HepG2 (cell line): ENCODE measurements around the gene NINL. TPM values are rescaled to one million over a fixed set of nuclear protein-coding genes. Genes with fewer than 3 reads are reported as not detected.
A peak's percentile ranks its signal among the peaks of the same experiment; 100 is the strongest.

Source experiments
- ATAC-seq: fragments of 200-7000 bp; cut with Tn5 transposase; 3 replicates; pipeline ENCODE4 v1.9.1; 2020; ENCODE audit warnings: mild to moderate bottlenecking, moderate library complexity
- BruUV-seq: library from RNA; stranded (reverse); fragments of 400-500 nt; replicated peaks from 2 replicates; lab custom pipeline; 2021; lab: Mats Ljungman, UMichigan
- CTCF ChIA-PET: fragments of 300-600 bp; formaldehyde crosslinking; extraction: SDS; loops from one replicate; lab custom pipeline; 2021; ENCODE audit warnings: low total read pairs, inconsistent platforms, low intra/inter-chr PET ratio; lab: Yijun Ruan, JAX
- POLR2A ChIA-PET: fragments of 350-600 bp; sonication (Branson Sonifier 250); formaldehyde crosslinking; loops from one replicate; lab custom pipeline; 2020; ENCODE audit warnings: antibody characterized with exemption, inconsistent platforms; lab: Yijun Ruan, JAX
- DNase-seq: peaks from one replicate; pipeline ENCODE4 v3.0.0-alpha.2; 2015; ENCODE audit warnings: low spot score
- FAIRE-seq: peaks from 3 replicates; lab custom pipeline; 2011; peaks lifted over from hg19 to GRCh38; lab: Jason Lieb, UNC
- H2AFZ ChIP-seq: one replicate; pipeline ENCODE4 v1.6.1; 2011; ENCODE audit warnings: low read length, inconsistent platforms
- H3K27ac ChIP-seq: fragments of 300-600 bp; 3 replicates; pipeline ENCODE4 v1.8.0; 2011; ENCODE audit warnings: mixed run types, mild to moderate bottlenecking, mixed read lengths, low read length, inconsistent platforms; ENCODE audit not compliant: insufficient read depth; ENCODE audit errors: extremely low read length
- H3K27me3 ChIP-seq, 2 experiments: fragments of 200-600 bp in 1 of 2; 2 replicates in 1 of 2; 3 replicates in 1 of 2; pipeline versions ENCODE4 v1.6.0 to v1.8.0; 2011; ENCODE audit warnings: low read length in 2 of 2, mild to moderate bottlenecking in 2 of 2, moderate library complexity in 2 of 2, inconsistent platforms in 1 of 2; ENCODE audit not compliant: insufficient read depth in 2 of 2, control insufficient read depth in 1 of 2
- H3K36me3 ChIP-seq, 2 experiments: fragments of 200-600 bp in 1 of 2; replicated peaks in 1 of 2; 2 replicates in 1 of 2; 3 replicates in 1 of 2; pipeline versions ENCODE4 v1.5.1 to v1.8.0; 2011; ENCODE audit warnings: low read length in 2 of 2, inconsistent platforms in 1 of 2; ENCODE audit not compliant: insufficient read depth in 2 of 2, control insufficient read depth in 1 of 2
- H3K4me1 ChIP-seq: 2 replicates; pipeline ENCODE4 v1.5.1; 2012; ENCODE audit warnings: low read length, inconsistent platforms; ENCODE audit not compliant: insufficient read depth
- H3K4me2 ChIP-seq: 2 replicates; pipeline ENCODE4 v1.6.0; 2011; ENCODE audit warnings: low read depth, low read length, inconsistent platforms
- H3K4me3 ChIP-seq, 3 experiments: fragments of 200-600 bp in 1 of 3; sonication (generic), shearing (Covaris generic) in 1 of 3; replicated peaks in 1 of 3; 2 replicates each; pipeline ENCODE4 v1.5.1; 2011 to 2016; ENCODE audit warnings: low read length in 3 of 3, inconsistent platforms in 2 of 3, low read depth in 2 of 3, mild to moderate bottlenecking in 2 of 3, control low read depth in 1 of 3, mixed read lengths in 1 of 3; ENCODE audit not compliant: insufficient read depth in 1 of 3
- H3K79me2 ChIP-seq: one replicate; pipeline ENCODE4 v1.6.1; 2011; ENCODE audit warnings: low read length, inconsistent platforms; ENCODE audit not compliant: insufficient read depth
- H3K9ac ChIP-seq: 2 replicates; pipeline ENCODE4 v1.6.0; 2011; ENCODE audit warnings: mild to moderate bottlenecking, low read depth, low read length, inconsistent platforms; ENCODE audit not compliant: insufficient read depth
- H3K9me3 ChIP-seq: 2 replicates; pipeline ENCODE4 v1.5.1; 2012; ENCODE audit warnings: mild to moderate bottlenecking, low read length
- H4K20me1 ChIP-seq: 2 replicates; pipeline ENCODE4 v1.6.0; 2011; ENCODE audit warnings: inconsistent platforms, mild to moderate bottlenecking, low read length, moderate library complexity; ENCODE audit not compliant: insufficient read depth
- ARHGAP35 ChIP-seq: sonication (generic); formaldehyde crosslinking; IDR thresholded peaks from 2 replicates; pipeline ENCODE4 v1.9.0; 2022; ENCODE audit warnings: mild to moderate bottlenecking, inconsistent platforms, moderate library complexity, missing genetic modification reagents, borderline replicate concordance
- DZIP1 ChIP-seq: sonication (generic); formaldehyde crosslinking; IDR thresholded peaks from 2 replicates; pipeline ENCODE4 v1.5.0; 2020; ENCODE audit warnings: mild to moderate bottlenecking, missing genetic modification reagents
- EEA1 ChIP-seq: sonication (generic); formaldehyde crosslinking; IDR thresholded peaks from 2 replicates; pipeline ENCODE4 v1.5.1; 2020; ENCODE audit warnings: mild to moderate bottlenecking, missing genetic modification reagents, borderline replicate concordance
- MTA1 ChIP-seq: sonication (generic); formaldehyde crosslinking; IDR thresholded peaks from 2 replicates; pipeline ENCODE4 v1.4.0; 2020; ENCODE audit warnings: missing genetic modification reagents, mild to moderate bottlenecking, borderline replicate concordance
- NR2F6 ChIP-seq, 2 experiments: IDR thresholded peaks; 2 replicates each; pipeline ENCODE4 v1.6.1; 2016; ENCODE audit warnings: antibody characterized with exemption in 1 of 2, mild to moderate bottlenecking in 1 of 2
- RELA ChIP-seq: sonication (generic); formaldehyde crosslinking; IDR thresholded peaks from 2 replicates; pipeline ENCODE4 v1.4.0; 2020; ENCODE audit warnings: missing genetic modification reagents
- RFXAP ChIP-seq: sonication (generic); formaldehyde crosslinking; IDR thresholded peaks from 2 replicates; pipeline ENCODE4 v1.4.0; 2020; ENCODE audit warnings: missing genetic modification reagents, borderline replicate concordance
- ZNF720 ChIP-seq: sonication (generic); formaldehyde crosslinking; IDR thresholded peaks from 2 replicates; pipeline ENCODE4 v1.4.0; 2020; ENCODE audit warnings: missing genetic modification reagents
- WGBS: methylation state at CpG from one replicate; pipeline ENCODE4 v1.1.6; 2017; ENCODE audit warnings: low lambda C conversion rate; 5-methylcytosine and 5-hydroxymethylcytosine counted together
- in situ Hi-C: cut with HindIII; loops from 2 replicates; pipeline ENCODE4 v1.10.0; 2017; ENCODE audit warnings: low pct_unique_long_range_greater_than_20kb; ENCODE audit not compliant: extremely low pct_ligation_motif_present
- intact Hi-C: fragments of 100-400 bp; cut with micrococcal nuclease; formaldehyde crosslinking; loops from one replicate; pipeline ENCODE4 v1.10.0; 2022; ENCODE audit not compliant: unreplicated experiment
- polyA plus RNA-seq, 8 experiments: library from polyadenylated mRNA; depleted of rRNA in 3 of 8; stranded (reverse) in 7 of 8; unstranded in 1 of 8; fragments of >200 nt; fragmentation: Illumina TruSeq in 4 of 8; extraction: Trizol in 4 of 8; gene quantifications; 2 replicates each; pipeline versions ENCODE4 v1.2.1 to v1.2.3, GENCODE V29; 2011 to 2016; ENCODE audit warnings: low read depth in 4 of 8, missing spikeins in 1 of 8, mixed read lengths in 1 of 8; ENCODE audit not compliant: insufficient read depth in 1 of 8
- total RNA-seq, 5 experiments: library from RNA; depleted of rRNA; stranded (reverse); fragments of >200 nt; fragmentation: Illumina TruSeq; extraction: Trizol; gene quantifications; 2 replicates each; pipeline ENCODE4 v1.2.3, GENCODE V29; 2016; ENCODE audit warnings: low read depth in 1 of 5

The NINL gene
- total and polyA plus RNA-seq, 2 of the 13 experiments (the other 11 are each of a cell fraction or from before 2014, with no cell fraction given) = 32.3 to 34.3 TPM

- no TSS peak for BruUV-seq
Observed at GRCh38 chr20:25510202-25510601, 75.1 kb downstream of the NINL start.

More at GRCh38 chr20:25510202-25510601, 75.1 kb downstream of the NINL start:
- peaks cover 15% of the 10 kb centered on the region for H3K9me3 ChIP-seq
- no peak overlapping the region for H3K9ac ChIP-seq
- intact Hi-C loops (no loop called here), in situ Hi-C loops (no loop called here)
- FAIRE-seq = no peak
- ChIA-PET POLR2A (interaction anchor here (0.9 to 4.2 kb wide), 2 partner anchors 16 to 29 kb away, joined by 3 to 33 read pairs; no protein-coding TSS in a partner anchor), CTCF (no interaction called here)
- H3K27ac ChIP-seq = no peak overlapping the region
- no peak overlapping the region for H3K4me2 ChIP-seq
- H3K4me1 ChIP-seq = peaks cover 29% of the 10 kb centered on the region
- no peak for DNase-seq
- H3K27me3 ChIP-seq = no peaks in the 10 kb centered on the region
- WGBS = 97% methylated on average over 8 of the region's 8 CpGs
- H2AFZ ChIP-seq = no peak overlapping the region
- no peaks in the 10 kb centered on the region for H3K79me2 ChIP-seq
- no peak overlapping the region for H3K4me3 ChIP-seq
- H4K20me1 ChIP-seq = no peaks in the 10 kb centered on the region
- no peak for ATAC-seq
- TF ChIP-seq ZNF720 (CRISPR knock-in tag) (no peak), RELA (CRISPR knock-in tag) (no peak), DZIP1 (CRISPR knock-in tag) (0 out of 2 replicates have a peak, but pooled peaks have one; percentile 39), NR2F6 (IDR thresholded peaks at IDR 0.05) (no peak), NR2F6 (CRISPR knock-in tag; IDR thresholded peaks at IDR 0.05) (no peak), EEA1 (0 out of 2 replicates have a peak, but pooled peaks have one; percentile 28), MTA1 (0 out of 2 replicates have a peak, but pooled peaks have one; percentile 36), RFXAP (CRISPR knock-in tag) (no peak), ARHGAP35 (CRISPR knock-in tag) (no peak)
- H3K36me3 ChIP-seq = peaks cover 48 to 79% of the 10 kb centered on the region in 2 experiments
